Measurements from ENCODE around the gene CTAG1B.
"Not testable (repeated sequence)": the region's sequence is repeated elsewhere in the genome, so short reads cannot be mapped to it uniquely, and the experiment has no call there.

DNA sequence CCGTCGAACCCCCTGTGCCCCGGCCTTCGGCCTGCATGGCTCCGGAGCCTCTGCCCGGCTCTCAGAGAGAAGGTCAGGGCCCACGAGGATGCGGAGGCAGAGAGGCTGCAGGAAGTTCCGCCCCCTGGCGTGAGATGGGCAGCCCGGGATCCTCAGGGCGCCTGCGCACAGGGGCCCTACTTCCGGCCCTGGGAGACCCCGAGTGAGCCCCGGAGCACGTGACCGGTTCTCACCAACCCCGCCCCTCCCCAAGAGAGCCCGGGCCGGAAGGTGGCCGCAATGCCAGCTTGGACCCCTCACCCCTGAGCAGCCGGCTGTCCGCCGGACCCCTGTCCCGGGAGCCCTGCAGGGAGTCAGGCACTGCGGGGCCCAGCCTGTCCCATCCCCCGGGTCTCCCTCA is at the start of gene CTAG1B:
- TF ChIP-seq, protein P1, sequence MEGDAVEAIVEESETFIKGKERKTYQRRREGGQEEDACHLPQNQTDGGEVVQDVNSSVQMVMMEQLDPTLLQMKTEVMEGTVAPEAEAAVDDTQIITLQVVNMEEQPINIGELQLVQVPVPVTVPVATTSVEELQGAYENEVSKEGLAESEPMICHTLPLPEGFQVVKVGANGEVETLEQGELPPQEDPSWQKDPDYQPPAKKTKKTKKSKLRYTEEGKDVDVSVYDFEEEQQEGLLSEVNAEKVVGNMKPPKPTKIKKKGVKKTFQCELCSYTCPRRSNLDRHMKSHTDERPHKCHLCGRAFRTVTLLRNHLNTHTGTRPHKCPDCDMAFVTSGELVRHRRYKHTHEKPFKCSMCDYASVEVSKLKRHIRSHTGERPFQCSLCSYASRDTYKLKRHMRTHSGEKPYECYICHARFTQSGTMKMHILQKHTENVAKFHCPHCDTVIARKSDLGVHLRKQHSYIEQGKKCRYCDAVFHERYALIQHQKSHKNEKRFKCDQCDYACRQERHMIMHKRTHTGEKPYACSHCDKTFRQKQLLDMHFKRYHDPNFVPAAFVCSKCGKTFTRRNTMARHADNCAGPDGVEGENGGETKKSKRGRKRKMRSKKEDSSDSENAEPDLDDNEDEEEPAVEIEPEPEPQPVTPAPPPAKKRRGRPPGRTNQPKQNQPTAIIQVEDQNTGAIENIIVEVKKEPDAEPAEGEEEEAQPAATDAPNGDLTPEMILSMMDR (IDR thresholded peaks at IDR 0.05; ENCODE audit: insufficient read depth, low read depth, low read length): not testable (repeated sequence)
- not testable (repeated sequence) for TF ChIP-seq EZH2 (IDR thresholded peaks at IDR 0.05; ENCODE audit: insufficient read depth, low read length)

Data from astrocyte (in vitro differentiated cells and primary cell).